ENCODE data around the gene OR51A4. TPM values are rescaled to one million over a fixed set of nuclear protein-coding genes. Genes with fewer than 3 reads are reported as not detected.
"Not testable (repeated sequence)": the region's sequence is repeated elsewhere in the genome, so short reads cannot be mapped to it uniquely, and the experiment has no call there.

Gene OR51A4
- total and polyA plus RNA-seq, 12 donors = not detected

GRCh38 chr11:4960877-4961276 is 13.5 kb upstream of the OR51A4 start:
- 87 to 88% methylated on average over 3 of the region's 3 CpGs for WGBS, 2 donors
- Histone ChIP-seq H3K4me3 (no peak overlapping the region), H3K9me3 (peaks cover 0 to 9% (median 0%) of the 10 kb centered on the region in 11 donors), H3K27me3 (no peaks in the 10 kb centered on the region), H3K36me3 (no peaks in the 10 kb centered on the region), H3K27ac (no peak overlapping the region), H3K4me1 (no peaks in the 10 kb centered on the region)
- intact Hi-C loops (cut with DNase I) = loop anchor here in 1 of 10 donors (10.0 kb wide), 1 partner anchor 46 kb away; the partner anchor contains the start of gene OR51G2
- DNase-seq (no peak), ATAC-seq (no peak)
- TF ChIP-seq CTCF (IDR thresholded peaks at IDR 0.05) = no peak

GRCh38 chr11:4957396-4957795 is 10.0 kb upstream of the OR51A4 start:
- no peak overlapping the region for H3K27ac ChIP-seq
- 78 to 79% methylated on average over 4 of the region's 4 CpGs for WGBS, 2 donors
- ATAC-seq (no peak), DNase-seq (no peak)
- intact Hi-C loops (cut with DNase I) = no loop called here
- no peaks in the 10 kb centered on the region for H3K36me3 ChIP-seq
- no peaks in the 10 kb centered on the region for H3K4me1 ChIP-seq
- no peak overlapping the region for H3K4me3 ChIP-seq
- H3K27me3 ChIP-seq = no peaks in the 10 kb centered on the region
- H3K9me3 ChIP-seq = no peaks in the 10 kb centered on the region
- TF ChIP-seq CTCF (IDR thresholded peaks at IDR 0.05) = no peak

- H3K27me3 ChIP-seq; H3K27ac ChIP-seq; DNase-seq; H3K4me1 ChIP-seq; H3K4me3 ChIP-seq; H3K9me3 ChIP-seq; ATAC-seq; intact Hi-C loops (cut with DNase I); H3K36me3 ChIP-seq: not testable (repeated sequence)
- 69 to 73% methylated on average over 2 of the region's 2 CpGs for WGBS, 2 donors
Observed at GRCh38 chr11:4955613-4956012, 8.2 kb upstream of the OR51A4 start, which contains the start of gene OR51A2. Gene OR51A2 (minus strand): TSS chr11:4955713. CDS start chr11:4955713, 0 bp downstream.

- Histone ChIP-seq H3K9me3 (peaks cover 0 to 4% (median 0%) of the 10 kb centered on the region in 11 donors), H3K27me3 (peaks cover 0 to 3% (median 0%) of the 10 kb centered on the region in 7 donors), H3K4me3 (no peak overlapping the region), H3K4me1 (no peaks in the 10 kb centered on the region), H3K27ac (no peak overlapping the region), H3K36me3 (no peaks in the 10 kb centered on the region)
- TF ChIP-seq CTCF (IDR thresholded peaks at IDR 0.05) = no peak
- DNase-seq (no peak), ATAC-seq (no peak)
- intact Hi-C loops (cut with DNase I) = no loop called here
- WGBS, 2 donors = 78 to 83% methylated on average over 3 of the region's 3 CpGs
Observed at GRCh38 chr11:4936745-4937144, 10.7 kb downstream of the OR51A4 start.

GRCh38 chr11:4932751-4933150 is 14.7 kb downstream of the OR51A4 start:
- peaks cover 0 to 4% (median 0%) of the 10 kb centered on the region in 11 donors for H3K9me3 ChIP-seq
- no peak overlapping the region for H3K4me3 ChIP-seq
- intact Hi-C loops (cut with DNase I) = no loop called here
- H3K27ac ChIP-seq = no peak overlapping the region
- H3K36me3 ChIP-seq = no peaks in the 10 kb centered on the region
- DNase-seq (no peak), ATAC-seq (no peak)
- no peak for TF ChIP-seq CTCF (IDR thresholded peaks at IDR 0.05)
- WGBS, 2 donors = 84 to 88% methylated on average over 4 of the region's 4 CpGs
- no peaks in the 10 kb centered on the region for H3K4me1 ChIP-seq
- no peaks in the 10 kb centered on the region for H3K27me3 ChIP-seq

Measured in heart right ventricle (tissue), 16 donors.